Endothelial cell of umbilical vein (primary cell): ENCODE results near the gene SLC25A27. TPM values are rescaled to one million over a fixed set of nuclear protein-coding genes. Genes with fewer than 3 reads are reported as not detected.
A peak's percentile ranks its signal among the peaks of the same experiment; 100 is the strongest.

Experiments
- BruUV-seq: library from RNA; stranded (reverse); fragments of 400-500 nt; replicated peaks from 2 replicates; lab custom pipeline; 2021; lab: Mats Ljungman, UMichigan
- CTCF ChIA-PET: fragments of 300-600, 350-600 bp; sonication (Branson Sonifier 250); formaldehyde crosslinking; loops from one replicate; lab custom pipeline; 2021; ENCODE audit warnings: antibody characterized with exemption, inconsistent platforms; lab: Charles Lee
- POLR2A ChIA-PET: fragments of 300-600, 350-600 bp; sonication (Branson Sonifier 250); formaldehyde crosslinking; loops from one replicate; lab custom pipeline; 2021; ENCODE audit warnings: antibody characterized with exemption, inconsistent platforms; lab: Charles Lee
- DNase-seq: peaks from one replicate; pipeline ENCODE4 v3.0.0-alpha.2; 2011; ENCODE audit warnings: low read depth, low spot score
- FAIRE-seq: peaks from 2 replicates; lab custom pipeline; 2011; peaks lifted over from hg19 to GRCh38; lab: Jason Lieb, UNC
- H2AFZ ChIP-seq: 2 replicates; pipeline ENCODE4 v1.6.0; 2012; ENCODE audit warnings: low read depth, low read length, control low read depth, inconsistent platforms
- H3K27ac ChIP-seq: 2 replicates; pipeline ENCODE4 v1.5.1; 2011; ENCODE audit warnings: low read depth, mild to moderate bottlenecking, control low read depth, low read length, moderate library complexity; ENCODE audit not compliant: insufficient read depth
- H3K27me3 ChIP-seq, 2 experiments: 2 replicates each; pipeline versions ENCODE4 v1.6.0 to v1.6.1; 2011; ENCODE audit warnings: low read length in 2 of 2, mixed read lengths in 1 of 2; ENCODE audit not compliant: control insufficient read depth in 2 of 2, insufficient read depth in 2 of 2
- H3K36me3 ChIP-seq, 2 experiments: 2 replicates in 1 of 2; 3 replicates in 1 of 2; pipeline ENCODE4 v1.5.1; 2011; ENCODE audit warnings: low read length in 2 of 2, mild to moderate bottlenecking in 1 of 2, moderate library complexity in 1 of 2; ENCODE audit not compliant: control insufficient read depth in 2 of 2, insufficient read depth in 2 of 2; ENCODE audit errors: extremely low read depth in 1 of 2
- H3K4me1 ChIP-seq: 3 replicates; pipeline ENCODE4 v1.5.1; 2011; ENCODE audit warnings: mild to moderate bottlenecking, low read length; ENCODE audit not compliant: control insufficient read depth, insufficient read depth; ENCODE audit errors: extremely low read depth
- H3K4me2 ChIP-seq: 2 replicates; pipeline ENCODE4 v1.6.1; 2011; ENCODE audit warnings: low read length, control low read depth, mixed read lengths; ENCODE audit not compliant: insufficient read depth
- H3K4me3 ChIP-seq, 3 experiments: fragments of 200-600 bp in 1 of 3; sonication (generic), shearing (Covaris generic) in 1 of 3; replicated peaks in 1 of 3; 2 replicates each; pipeline ENCODE4 v1.5.1; 2011 to 2016; ENCODE audit warnings: control low read depth in 3 of 3, low read length in 3 of 3, mild to moderate bottlenecking in 2 of 3, inconsistent platforms in 1 of 3, low read depth in 1 of 3, moderate library complexity in 1 of 3; ENCODE audit not compliant: insufficient read depth in 1 of 3
- H3K79me2 ChIP-seq: 2 replicates; pipeline ENCODE4 v1.6.0; 2012; ENCODE audit warnings: low read length, inconsistent platforms; ENCODE audit not compliant: control insufficient read depth, insufficient read depth
- H3K9ac ChIP-seq: replicated peaks from 2 replicates; pipeline ENCODE3; 2011; ENCODE audit warnings: low read length, control low read depth; ENCODE audit not compliant: insufficient read depth; ENCODE audit errors: extremely low read depth
- H3K9me1 ChIP-seq: replicated peaks from 3 replicates; pipeline ENCODE4 v1.6.0; 2011; ENCODE audit warnings: mild to moderate bottlenecking, low read length; ENCODE audit not compliant: control insufficient read depth, insufficient read depth; ENCODE audit errors: extremely low read depth
- H3K9me3 ChIP-seq: replicated peaks from 2 replicates; pipeline ENCODE4 v1.5.1; 2012; ENCODE audit warnings: low read length, inconsistent platforms; ENCODE audit not compliant: control insufficient read depth, insufficient read depth
- H4K20me1 ChIP-seq: replicated peaks from 2 replicates; pipeline ENCODE3; 2011; ENCODE audit warnings: mild to moderate bottlenecking, low read length; ENCODE audit not compliant: control insufficient read depth, insufficient read depth; ENCODE audit errors: extremely low read depth
- EZH2 ChIP-seq: IDR thresholded peaks from 2 replicates; pipeline ENCODE4 v1.6.1; 2012; ENCODE audit warnings: borderline replicate concordance, low read depth, mild to moderate bottlenecking, moderate library complexity, low read length, inconsistent platforms; ENCODE audit not compliant: severe bottlenecking
- GATA2 ChIP-seq: IDR thresholded peaks from 2 replicates; pipeline ENCODE4 v1.7.0; 2011; ENCODE audit warnings: low read depth, mild to moderate bottlenecking, moderate library complexity, mixed read lengths, low read length; ENCODE audit not compliant: insufficient read length, insufficient read depth
- JUN ChIP-seq: IDR thresholded peaks from 2 replicates; pipeline ENCODE4 v1.6.1; 2011; ENCODE audit warnings: borderline replicate concordance, low read depth; ENCODE audit not compliant: insufficient read length, insufficient read depth
- POLR2A ChIP-seq: IDR thresholded peaks from 2 replicates; pipeline ENCODE4 v1.6.1; 2012; ENCODE audit warnings: low read depth, mild to moderate bottlenecking, control low read depth, low read length
- dilution Hi-C: fragments of 300-500 bp; cut with MboI; formaldehyde crosslinking; loops from one replicate; pipeline ENCODE4 v1.15.0; 2019; ENCODE audit warnings: low sequenced_read_pairs; ENCODE audit not compliant: extremely low pct_ligation_motif_present
- intact Hi-C: fragments of 100-400 bp; cut with micrococcal nuclease; formaldehyde crosslinking; loops from one replicate; pipeline ENCODE4 v1.10.0; 2022
- polyA plus RNA-seq, 4 experiments: library from polyadenylated mRNA; depleted of rRNA in 3 of 4; stranded (reverse) in 3 of 4; unstranded in 1 of 4; fragments of >200 nt; gene quantifications; 2 replicates each; pipeline versions ENCODE4 v1.2.1 to v1.2.3, GENCODE V29; 2011 to 2012; ENCODE audit warnings: missing spikeins in 1 of 4
- total RNA-seq: library from RNA; stranded (reverse); gene quantifications from 2 replicates; pipeline ENCODE4 v1.2.3, GENCODE V29; 2021
- TF ChIP-seq, protein P1 (sequence below), 2 donors: IDR thresholded peaks; 1 replicate in 1 of 2; 2 replicates in 1 of 2; pipeline ENCODE4 v1.5.1; 2011; ENCODE audit warnings: low read length in 2 of 2, mild to moderate bottlenecking in 2 of 2, moderate library complexity in 2 of 2, control low read depth in 1 of 2, inconsistent platforms in 1 of 2, low read depth in 1 of 2; ENCODE audit not compliant: insufficient read depth in 1 of 2; ENCODE audit errors: extremely low read depth in 1 of 2
- TF ChIP-seq, protein P2 (sequence below): IDR thresholded peaks from 2 replicates; pipeline ENCODE4 v1.6.1; 2011; ENCODE audit not compliant: insufficient read depth, insufficient read length

SLC25A27 gene
- total and polyA plus RNA-seq, 2 donors (not counting 3 experiments of a cell fraction or from before 2014, with no cell fraction given): 3.3 to 4.0 TPM

DNA sequence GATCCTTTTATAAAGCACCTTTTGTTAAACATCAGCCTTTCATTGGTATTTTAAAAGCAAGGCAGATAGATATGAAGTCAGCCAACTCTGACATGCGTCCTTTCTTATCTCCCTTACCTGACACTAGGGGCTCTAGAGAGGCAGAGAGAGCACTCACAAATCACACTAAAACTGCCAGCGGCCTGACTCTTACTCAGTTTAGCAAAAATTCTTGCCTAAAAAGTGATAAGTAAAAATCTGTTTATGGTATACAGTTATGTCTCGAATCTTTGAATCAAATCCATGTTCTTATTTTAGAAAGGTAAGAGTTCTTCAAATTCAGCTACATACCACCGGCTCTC is 24.5 kb downstream of the SLC25A27 start:
- Histone ChIP-seq H2AFZ (no peak overlapping the region), H4K20me1 (no peaks in the 10 kb centered on the region), H3K4me1 (no peaks in the 10 kb centered on the region), H3K36me3 (no peaks in the 10 kb centered on the region), H3K9me1 (no peaks in the 10 kb centered on the region), H3K79me2 (no peaks in the 10 kb centered on the region), H3K4me3 (no peak overlapping the region), H3K4me2 (no peak overlapping the region), H3K9ac (no peak overlapping the region), H3K9me3 (no peaks in the 10 kb centered on the region), H3K27ac (no peak overlapping the region), H3K27me3 (no peaks in the 10 kb centered on the region)
- TF ChIP-seq, protein P1, sequence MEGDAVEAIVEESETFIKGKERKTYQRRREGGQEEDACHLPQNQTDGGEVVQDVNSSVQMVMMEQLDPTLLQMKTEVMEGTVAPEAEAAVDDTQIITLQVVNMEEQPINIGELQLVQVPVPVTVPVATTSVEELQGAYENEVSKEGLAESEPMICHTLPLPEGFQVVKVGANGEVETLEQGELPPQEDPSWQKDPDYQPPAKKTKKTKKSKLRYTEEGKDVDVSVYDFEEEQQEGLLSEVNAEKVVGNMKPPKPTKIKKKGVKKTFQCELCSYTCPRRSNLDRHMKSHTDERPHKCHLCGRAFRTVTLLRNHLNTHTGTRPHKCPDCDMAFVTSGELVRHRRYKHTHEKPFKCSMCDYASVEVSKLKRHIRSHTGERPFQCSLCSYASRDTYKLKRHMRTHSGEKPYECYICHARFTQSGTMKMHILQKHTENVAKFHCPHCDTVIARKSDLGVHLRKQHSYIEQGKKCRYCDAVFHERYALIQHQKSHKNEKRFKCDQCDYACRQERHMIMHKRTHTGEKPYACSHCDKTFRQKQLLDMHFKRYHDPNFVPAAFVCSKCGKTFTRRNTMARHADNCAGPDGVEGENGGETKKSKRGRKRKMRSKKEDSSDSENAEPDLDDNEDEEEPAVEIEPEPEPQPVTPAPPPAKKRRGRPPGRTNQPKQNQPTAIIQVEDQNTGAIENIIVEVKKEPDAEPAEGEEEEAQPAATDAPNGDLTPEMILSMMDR (IDR thresholded peaks at IDR 0.05; ENCODE audit: extremely low read depth in 1 of 2, insufficient read depth in 1 of 2, low read depth in 1 of 2, low read length in 2 of 2): peak in 1 of 2 donors; percentile 8
- TF ChIP-seq JUN (no peak), GATA2 (no peak)
- dilution Hi-C loops: no loop called here
- FAIRE-seq (no peak), DNase-seq (no peak)
- intact Hi-C loops: no loop called here
- CTCF ChIA-PET: no interaction called here
- BruUV-seq: no TSS peak
- POLR2A ChIA-PET: no interaction called here

DNA sequence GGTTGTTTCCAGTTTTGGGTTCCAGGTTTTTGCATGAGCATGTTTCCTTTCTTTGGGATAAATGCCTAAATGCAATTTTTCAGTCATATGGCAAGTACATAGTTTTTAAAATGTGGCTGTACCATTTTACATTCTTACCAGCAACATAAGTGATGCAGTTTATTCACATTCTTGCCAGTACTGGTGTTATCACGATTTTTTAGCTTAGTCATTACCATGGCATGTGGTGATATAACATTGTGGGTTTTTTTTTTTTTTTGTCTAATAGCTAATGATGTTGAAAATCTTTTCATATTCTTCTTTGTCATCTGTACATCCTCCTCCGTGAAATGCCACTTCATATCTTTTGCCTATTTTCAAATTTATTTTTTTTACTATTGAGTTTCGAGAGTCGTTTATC is 32.0 kb downstream of the SLC25A27 start:
- Histone ChIP-seq H3K79me2 (no peaks in the 10 kb centered on the region), H3K4me1 (no peaks in the 10 kb centered on the region), H3K36me3 (no peaks in the 10 kb centered on the region), H3K27ac (no peak overlapping the region), H3K9me1 (no peaks in the 10 kb centered on the region), H3K4me2 (no peak overlapping the region), H2AFZ (no peak overlapping the region), H4K20me1 (no peaks in the 10 kb centered on the region), H3K4me3 (no peak overlapping the region), H3K9me3 (no peaks in the 10 kb centered on the region), H3K9ac (no peak overlapping the region), H3K27me3 (no peaks in the 10 kb centered on the region)
- POLR2A ChIA-PET: no interaction called here
- intact Hi-C loops: no loop called here
- CTCF ChIA-PET: no interaction called here
- no peak for DNase-seq
- dilution Hi-C loops: no loop called here
- no peak for TF ChIP-seq EZH2
- TF ChIP-seq, protein P2, sequence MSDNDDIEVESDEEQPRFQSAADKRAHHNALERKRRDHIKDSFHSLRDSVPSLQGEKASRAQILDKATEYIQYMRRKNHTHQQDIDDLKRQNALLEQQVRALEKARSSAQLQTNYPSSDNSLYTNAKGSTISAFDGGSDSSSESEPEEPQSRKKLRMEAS: no peak
- TF ChIP-seq JUN: no peak
- TF ChIP-seq POLR2A: no peak
- no peak for FAIRE-seq
- BruUV-seq: no TSS peak
